H9 (cell line): ENCODE measurements around the gene GPR160. TPM values are rescaled to one million over a fixed set of nuclear protein-coding genes. Genes with fewer than 3 reads are reported as not detected.

Source experiments
- DNase-seq: peaks from one replicate; pipeline ENCODE4 v3.0.0-alpha.2; 2017
- H2AFZ ChIP-seq: one replicate; pipeline ENCODE4 v1.6.1; 2013; ENCODE audit warnings: mild to moderate bottlenecking, low read length, control low read depth, moderate library complexity
- H2AK5ac ChIP-seq: 2 replicates; pipeline ENCODE4 v1.6.1; 2013; ENCODE audit warnings: low read length, control low read depth, mixed read lengths; ENCODE audit not compliant: insufficient read length
- H2BK120ac ChIP-seq: one replicate; pipeline ENCODE4 v1.6.1; 2013; ENCODE audit warnings: low read depth, mild to moderate bottlenecking, low read length, control low read depth, inconsistent platforms; ENCODE audit not compliant: poor library complexity, severe bottlenecking
- H2BK12ac ChIP-seq: 2 replicates; pipeline ENCODE4 v1.6.1; 2013; ENCODE audit warnings: low read length, control low read depth, mixed read lengths, low read depth; ENCODE audit not compliant: insufficient read length
- H2BK15ac ChIP-seq: 2 replicates; pipeline ENCODE4 v1.6.1; 2013; ENCODE audit warnings: low read depth, low read length, control low read depth
- H2BK20ac ChIP-seq: one replicate; pipeline ENCODE4 v1.6.1; 2013; ENCODE audit warnings: low read depth, mild to moderate bottlenecking, low read length, control low read depth, inconsistent platforms; ENCODE audit not compliant: poor library complexity, severe bottlenecking
- H2BK5ac ChIP-seq: 2 replicates; pipeline ENCODE4 v1.6.1; 2013; ENCODE audit warnings: low read length, control low read depth, mixed read lengths; ENCODE audit not compliant: insufficient read length
- H3K14ac ChIP-seq: 2 replicates; pipeline ENCODE4 v1.6.1; 2013; ENCODE audit warnings: low read length, control low read depth; ENCODE audit not compliant: insufficient read depth
- H3K18ac ChIP-seq: 2 replicates; pipeline ENCODE4 v1.6.1; 2013; ENCODE audit warnings: low read depth, mild to moderate bottlenecking, mixed read lengths, low read length, control low read depth; ENCODE audit not compliant: insufficient read length
- H3K23ac ChIP-seq: 2 replicates; pipeline ENCODE4 v1.6.1; 2013; ENCODE audit warnings: low read length, control low read depth, mixed read lengths, low read depth; ENCODE audit not compliant: insufficient read length
- H3K23me2 ChIP-seq: 2 replicates; pipeline ENCODE4 v1.6.1; 2013; ENCODE audit warnings: low read depth, mild to moderate bottlenecking, mixed read lengths, low read length, control low read depth; ENCODE audit not compliant: insufficient read length, poor library complexity, severe bottlenecking
- H3K27ac ChIP-seq: 2 replicates; pipeline ENCODE4 v1.5.1; 2013; ENCODE audit warnings: low read length, control low read depth, mixed read lengths, low read depth; ENCODE audit not compliant: insufficient read length
- H3K27me3 ChIP-seq: 2 replicates; pipeline ENCODE4 v1.6.1; 2013; ENCODE audit warnings: low read length, control low read depth, inconsistent platforms; ENCODE audit not compliant: insufficient read depth
- H3K4ac ChIP-seq: 2 replicates; pipeline ENCODE4 v1.6.1; 2013; ENCODE audit warnings: low read depth, mild to moderate bottlenecking, control low read depth, inconsistent platforms, low read length, moderate library complexity
- H3K4me1 ChIP-seq: 2 replicates; pipeline ENCODE4 v1.6.1; 2013; ENCODE audit warnings: low read length, control low read depth, inconsistent platforms; ENCODE audit not compliant: insufficient read depth
- H3K4me2 ChIP-seq: 2 replicates; pipeline ENCODE4 v1.6.1; 2013; ENCODE audit warnings: low read length, control low read depth, mixed read lengths; ENCODE audit not compliant: insufficient read length, insufficient read depth
- H3K56ac ChIP-seq: 2 replicates; pipeline ENCODE4 v1.6.1; 2013; ENCODE audit warnings: low read depth, mild to moderate bottlenecking, mixed read lengths, low read length, control low read depth; ENCODE audit not compliant: insufficient read length
- H3K79me1 ChIP-seq: 2 replicates; pipeline ENCODE4 v1.6.1; 2013; ENCODE audit warnings: low read depth, mild to moderate bottlenecking, moderate library complexity, low read length, control low read depth, inconsistent platforms; ENCODE audit not compliant: insufficient read depth, poor library complexity, severe bottlenecking
- H3K79me2 ChIP-seq: 2 replicates; pipeline ENCODE4 v1.6.1; 2013; ENCODE audit warnings: low read length, control low read depth, inconsistent platforms; ENCODE audit not compliant: insufficient read depth
- H3K9ac ChIP-seq: 2 replicates; pipeline ENCODE4 v1.6.1; 2013; ENCODE audit warnings: low read length, control low read depth, mixed read lengths; ENCODE audit not compliant: insufficient read length; ENCODE audit errors: extremely low read depth
- H3K9me3 ChIP-seq: one replicate; pipeline ENCODE4 v1.6.1; 2013; ENCODE audit warnings: low read depth, low read length, inconsistent platforms; ENCODE audit not compliant: control insufficient read depth
- H3T11ph ChIP-seq: one replicate; pipeline ENCODE4 v1.6.1; 2013; ENCODE audit warnings: mild to moderate bottlenecking, low read length, control low read depth, inconsistent platforms
- H4K20me1 ChIP-seq: one replicate; pipeline ENCODE4 v1.6.1; 2013; ENCODE audit not compliant: control insufficient read depth, insufficient read length, insufficient read depth
- H4K5ac ChIP-seq: 2 replicates; pipeline ENCODE4 v1.6.1; 2013; ENCODE audit warnings: low read depth, mild to moderate bottlenecking, mixed read lengths, low read length, control low read depth; ENCODE audit not compliant: insufficient read length
- H4K8ac ChIP-seq: replicated peaks from 2 replicates; pipeline ENCODE4 v1.6.1; 2013; ENCODE audit warnings: low read length, control low read depth, mixed read lengths, low read depth; ENCODE audit not compliant: insufficient read length
- H4K91ac ChIP-seq: 2 replicates; pipeline ENCODE4 v1.6.1; 2013; ENCODE audit warnings: low read depth, mild to moderate bottlenecking, moderate library complexity, mixed read lengths, low read length, control low read depth; ENCODE audit not compliant: insufficient read length
- H3K27ac Mint-ChIP-seq, 3 experiments: 2 replicates in 2 of 3; 3 replicates in 1 of 3; pipeline ENCODE4 v1.8.0; 2020 to 2021; ENCODE audit warnings: mixed read lengths in 3 of 3, mild to moderate bottlenecking in 1 of 3, moderate library complexity in 1 of 3
- H3K27me3 Mint-ChIP-seq: 2 replicates; pipeline ENCODE4 v1.8.0; 2021; ENCODE audit warnings: low read depth, mild to moderate bottlenecking, moderate library complexity, mixed read lengths
- H3K36me3 Mint-ChIP-seq, 3 experiments: 2 replicates in 2 of 3; 3 replicates in 1 of 3; pipeline ENCODE4 v1.8.0; 2020 to 2021; ENCODE audit warnings: low read depth in 3 of 3, mixed read lengths in 3 of 3; ENCODE audit not compliant: insufficient read depth in 1 of 3
- H3K4me1 Mint-ChIP-seq, 2 experiments: 2 replicates each; pipeline ENCODE4 v1.8.0; 2020; ENCODE audit warnings: mixed read lengths in 2 of 2
- H3K4me3 Mint-ChIP-seq, 2 experiments: 2 replicates in 1 of 2; 3 replicates in 1 of 2; pipeline ENCODE4 v1.8.0; 2020 to 2021; ENCODE audit warnings: mild to moderate bottlenecking in 2 of 2, mixed read lengths in 2 of 2, moderate library complexity in 1 of 2
- H3K9me3 Mint-ChIP-seq, 2 experiments: 2 replicates in 1 of 2; 3 replicates in 1 of 2; pipeline ENCODE4 v1.8.0; 2020; ENCODE audit warnings: mild to moderate bottlenecking in 2 of 2, mixed read lengths in 2 of 2, moderate library complexity in 1 of 2
- CTCF ChIP-seq: fragments of 200-600 bp; sonication (generic); conservative IDR thresholded peaks from 3 replicates; pipeline ENCODE4 v1.8.0; 2021; ENCODE audit warnings: antibody characterized with exemption, mild to moderate bottlenecking
- WGBS: extraction: QIAGEN DNeasy Blood & Tissue Kit; methylation state at CpG from one replicate; pipeline ENCODE4 v1.1.7; 2013; ENCODE audit warnings: missing lambda C conversion rate, low lambda C conversion rate, mixed read lengths; ENCODE audit not compliant: insufficient read length; ENCODE audit errors: extremely low coverage; 5-methylcytosine and 5-hydroxymethylcytosine counted together
- total RNA-seq: library from RNA; stranded (reverse); gene quantifications from 2 replicates; pipeline ENCODE4 v1.2.1, GENCODE V29; 2021

Gene GPR160
- total RNA-seq, 1 experiment from 2014 or later: 14.1 TPM

- WGBS: no CpG with 5 or more reads among the region's 15 CpGs
- H3K27me3 ChIP-seq: no peaks in the 10 kb centered on the region
- no peak overlapping the region for H3K27ac ChIP-seq
- peak overlapping the region; percentile 64 to 90 (median 72); a peak in 3 of 7 replicates for H3K27ac Mint-ChIP-seq
- H4K5ac ChIP-seq: no peak overlapping the region
- H3K79me1 ChIP-seq: no peaks in the 10 kb centered on the region
- no peak overlapping the region for H3T11ph ChIP-seq
- no peak overlapping the region for H2BK120ac ChIP-seq
- H3K18ac ChIP-seq: no peak overlapping the region
- no peak overlapping the region for H4K8ac ChIP-seq
- H3K9me3 Mint-ChIP-seq: no peaks in the 10 kb centered on the region
- peaks cover 15 to 24% of the 10 kb centered on the region in 2 experiments for H3K4me1 Mint-ChIP-seq
- no peak for DNase-seq
- no peak overlapping the region for H2BK15ac ChIP-seq
- H4K91ac ChIP-seq: no peak overlapping the region
- no peak overlapping the region for H3K56ac ChIP-seq
- no peaks in the 10 kb centered on the region for H3K27me3 Mint-ChIP-seq
- no peak overlapping the region for H3K4ac ChIP-seq
- no peak overlapping the region for H3K23ac ChIP-seq
- no peak overlapping the region for H3K4me2 ChIP-seq
- H3K9me3 ChIP-seq: no peaks in the 10 kb centered on the region
- no peak for TF ChIP-seq CTCF
- H2AK5ac ChIP-seq: no peak overlapping the region
- H2BK5ac ChIP-seq: no peak overlapping the region
- no peaks in the 10 kb centered on the region for H3K79me2 ChIP-seq
- H4K20me1 ChIP-seq: no peaks in the 10 kb centered on the region
- peaks cover 8 to 14% (median 9%) of the 10 kb centered on the region in 3 experiments; a peak in 5 of 7 replicates for H3K36me3 Mint-ChIP-seq
- peaks cover 9% of the 10 kb centered on the region; the same call in 1 of the 2 replicates for H3K4me1 ChIP-seq
- no peaks in the 10 kb centered on the region for H3K23me2 ChIP-seq
- no peak overlapping the region for H3K4me3 Mint-ChIP-seq
- H3K14ac ChIP-seq: no peak overlapping the region
- H2BK12ac ChIP-seq: no peak overlapping the region
- no peak overlapping the region for H2BK20ac ChIP-seq
- H3K9ac ChIP-seq: no peak overlapping the region
- H2AFZ ChIP-seq: no peak overlapping the region
Measured at GRCh38 chr3:170063691-170064090, 25.9 kb downstream of the GPR160 start.
